MG63 (cell line): ENCODE data around the gene GAL3ST2. TPM values are rescaled to one million over a fixed set of nuclear protein-coding genes. Genes with fewer than 3 reads are reported as not detected.
"Not testable (repeated sequence)": the region's sequence is repeated elsewhere in the genome, so short reads cannot be mapped to it uniquely, and the experiment has no call there.

Experiments
- DNase-seq: peaks from one replicate; pipeline ENCODE4 v3.0.0-alpha.2; 2020
- H3K27me3 ChIP-seq: fragments of 250-450 bp; sonication (Bioruptor Pico); 2 replicates; pipeline ENCODE4 v1.5.1; 2020; ENCODE audit warnings: mild to moderate bottlenecking, moderate library complexity
- H3K36me3 ChIP-seq: fragments of 250-450 bp; sonication (Bioruptor Pico); 2 replicates; pipeline ENCODE4 v1.5.1; 2020; ENCODE audit warnings: mild to moderate bottlenecking, moderate library complexity
- H3K4me3 ChIP-seq: fragments of 250-450 bp; sonication (Bioruptor Pico); 2 replicates; pipeline ENCODE4 v1.5.1; 2020; ENCODE audit warnings: mild to moderate bottlenecking, moderate library complexity
- H3K9me3 ChIP-seq: fragments of 250-450 bp; sonication (Bioruptor Pico); 2 replicates; pipeline ENCODE4 v1.5.1; 2020; ENCODE audit warnings: mild to moderate bottlenecking, moderate library complexity
- total RNA-seq: library from RNA; depleted of rRNA; stranded (reverse); fragments of >200 nt; shearing (Covaris generic); gene quantifications from 2 replicates; pipeline ENCODE4 v1.2.3, GENCODE V29; 2014; ENCODE audit warnings: low replicate concordance

The GAL3ST2 gene
- total RNA-seq, 1 experiment from 2014 or later: 1.7 TPM

DNA sequence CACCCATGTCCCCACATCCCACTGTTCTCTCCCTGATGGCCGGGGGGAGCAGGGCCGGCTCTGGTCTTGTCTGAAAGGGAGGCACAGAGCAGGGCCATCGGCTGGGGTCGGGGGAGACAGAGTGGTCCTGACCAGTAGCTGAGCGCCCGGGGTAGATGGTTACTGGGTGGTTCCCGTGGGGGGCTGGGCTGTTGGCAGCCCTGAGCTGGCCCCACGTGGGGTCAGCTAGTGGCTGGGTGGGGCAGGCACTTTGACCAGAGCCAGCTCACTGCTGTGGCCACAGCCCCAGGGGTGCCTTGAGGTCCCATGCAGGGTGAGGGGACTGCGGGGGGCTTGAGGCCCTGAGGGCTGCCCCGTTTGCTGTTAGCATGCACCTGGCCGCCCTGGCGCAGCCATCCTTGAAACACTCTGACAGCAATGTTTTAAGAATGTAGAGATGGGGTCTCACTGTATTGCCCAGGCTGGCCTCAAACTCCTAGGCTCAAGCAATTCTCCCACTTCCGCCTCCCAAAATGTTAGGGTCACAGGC is 20.1 kb downstream of the GAL3ST2 start:
- Histone ChIP-seq H3K36me3 (no peaks in the 10 kb centered on the region), H3K27me3 (no peaks in the 10 kb centered on the region), H3K4me3 (no peak overlapping the region), H3K9me3 (no peaks in the 10 kb centered on the region)
- no peak for DNase-seq

DNA sequence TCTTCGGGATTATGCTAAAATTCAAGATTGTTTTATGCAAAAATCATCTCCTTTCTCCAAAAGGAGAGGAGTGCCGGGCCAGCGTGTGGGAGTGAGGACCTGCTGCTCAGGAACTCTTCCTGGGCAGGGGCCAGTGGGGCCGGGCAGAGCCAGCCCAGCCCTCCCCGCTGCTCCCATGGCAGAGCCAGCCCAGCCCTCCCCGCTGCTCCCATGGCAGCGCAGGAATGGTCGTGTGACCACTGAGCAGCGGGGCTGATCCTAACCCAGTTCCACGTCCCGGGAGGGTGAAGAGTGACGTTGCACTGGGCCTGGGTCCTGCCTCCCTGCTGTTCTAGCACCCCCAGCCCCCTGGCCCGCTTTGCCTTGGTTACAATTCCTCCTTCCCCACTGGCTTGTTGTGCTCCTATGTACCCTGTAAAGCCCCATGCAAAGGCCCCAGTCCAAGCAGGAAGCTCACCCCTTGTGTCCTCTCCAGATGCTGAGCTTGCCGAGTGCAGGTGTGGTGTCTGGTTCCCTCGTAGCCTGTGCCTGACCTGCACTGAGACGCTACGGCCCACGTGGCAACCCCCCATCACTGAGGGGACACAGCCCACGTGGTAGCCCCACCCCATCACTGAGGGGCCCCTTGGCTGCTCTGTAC is 20.9 kb downstream of the GAL3ST2 start:
- DNase-seq: no peak
- Histone ChIP-seq H3K9me3 (no peaks in the 10 kb centered on the region), H3K4me3 (no peak overlapping the region), H3K27me3 (no peaks in the 10 kb centered on the region), H3K36me3 (no peaks in the 10 kb centered on the region)

GRCh38 chr2:241798081-241798630 is 21.5 kb downstream of the GAL3ST2 start:
- no peak for DNase-seq
- Histone ChIP-seq H3K27me3 (no peaks in the 10 kb centered on the region), H3K4me3 (no peak overlapping the region), H3K36me3 (no peaks in the 10 kb centered on the region), H3K9me3 (no peaks in the 10 kb centered on the region)

DNA sequence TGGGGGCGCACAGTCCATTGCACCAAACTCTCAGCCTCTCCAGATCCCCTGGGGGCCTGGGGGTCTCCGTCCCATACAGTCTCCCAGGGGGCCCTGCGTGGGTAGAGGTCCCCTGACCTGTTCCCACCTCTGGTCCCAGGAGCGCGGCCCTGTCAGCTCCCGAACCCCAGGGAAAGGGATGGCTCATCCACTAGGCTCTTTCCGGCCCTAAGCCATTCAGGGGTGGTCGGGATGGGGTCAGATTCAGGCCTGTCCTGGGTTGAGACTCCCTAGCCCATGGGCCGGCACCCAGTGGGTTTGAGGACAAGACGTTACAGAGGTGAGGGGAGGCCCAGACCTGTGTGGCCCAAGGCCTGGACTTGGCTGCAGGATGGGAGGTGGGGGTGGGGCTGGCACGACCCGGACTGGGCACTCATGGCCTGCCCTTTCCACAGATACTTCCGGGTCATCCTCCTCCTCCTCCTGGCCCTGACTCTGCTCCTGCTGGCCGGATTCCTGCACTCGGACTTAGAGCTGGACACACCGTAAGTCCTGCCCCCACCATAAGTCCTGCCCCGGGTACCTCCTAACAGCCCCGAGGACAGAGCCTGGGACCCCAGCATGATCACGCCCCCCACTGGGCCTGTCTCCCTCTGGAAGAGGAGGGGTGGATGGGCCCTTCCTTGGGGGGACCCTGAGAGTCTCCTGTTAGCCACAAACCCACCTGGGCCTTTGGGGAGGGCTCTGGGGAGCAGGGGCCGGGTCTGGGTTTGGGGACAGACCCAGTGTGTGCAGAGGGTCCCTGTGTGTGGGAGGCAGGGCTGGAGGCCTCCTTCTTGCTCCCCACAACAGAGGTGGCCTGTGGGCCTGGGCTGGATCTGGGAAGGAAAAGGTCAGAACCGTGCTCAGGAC is 22.3 kb downstream of the GAL3ST2 start:
- no peak for DNase-seq
- Histone ChIP-seq H3K4me3 (no peak overlapping the region), H3K27me3 (no peaks in the 10 kb centered on the region), H3K36me3 (no peaks in the 10 kb centered on the region), H3K9me3 (no peaks in the 10 kb centered on the region)

- H3K9me3 ChIP-seq: no peaks in the 10 kb centered on the region
- H3K27me3 ChIP-seq: no peaks in the 10 kb centered on the region
- no peak overlapping the region for H3K4me3 ChIP-seq
- no peak for DNase-seq
- no peaks in the 10 kb centered on the region for H3K36me3 ChIP-seq
These were observed 23.0 kb downstream of the GAL3ST2 start for GRCh38 chr2:241799522-241800197.

GRCh38 chr2:241800198-241800903 is 23.7 kb downstream of the GAL3ST2 start:
- H3K4me3 ChIP-seq, DNase-seq, H3K27me3 ChIP-seq, H3K9me3 ChIP-seq, H3K36me3 ChIP-seq: not testable (repeated sequence)

GRCh38 chr2:241801611-241802420 is 25.2 kb downstream of the GAL3ST2 start:
- Histone ChIP-seq H3K9me3 (no peaks in the 10 kb centered on the region), H3K36me3 (no peaks in the 10 kb centered on the region), H3K4me3 (no peak overlapping the region), H3K27me3 (no peaks in the 10 kb centered on the region)
- DNase-seq: no peak

DNA sequence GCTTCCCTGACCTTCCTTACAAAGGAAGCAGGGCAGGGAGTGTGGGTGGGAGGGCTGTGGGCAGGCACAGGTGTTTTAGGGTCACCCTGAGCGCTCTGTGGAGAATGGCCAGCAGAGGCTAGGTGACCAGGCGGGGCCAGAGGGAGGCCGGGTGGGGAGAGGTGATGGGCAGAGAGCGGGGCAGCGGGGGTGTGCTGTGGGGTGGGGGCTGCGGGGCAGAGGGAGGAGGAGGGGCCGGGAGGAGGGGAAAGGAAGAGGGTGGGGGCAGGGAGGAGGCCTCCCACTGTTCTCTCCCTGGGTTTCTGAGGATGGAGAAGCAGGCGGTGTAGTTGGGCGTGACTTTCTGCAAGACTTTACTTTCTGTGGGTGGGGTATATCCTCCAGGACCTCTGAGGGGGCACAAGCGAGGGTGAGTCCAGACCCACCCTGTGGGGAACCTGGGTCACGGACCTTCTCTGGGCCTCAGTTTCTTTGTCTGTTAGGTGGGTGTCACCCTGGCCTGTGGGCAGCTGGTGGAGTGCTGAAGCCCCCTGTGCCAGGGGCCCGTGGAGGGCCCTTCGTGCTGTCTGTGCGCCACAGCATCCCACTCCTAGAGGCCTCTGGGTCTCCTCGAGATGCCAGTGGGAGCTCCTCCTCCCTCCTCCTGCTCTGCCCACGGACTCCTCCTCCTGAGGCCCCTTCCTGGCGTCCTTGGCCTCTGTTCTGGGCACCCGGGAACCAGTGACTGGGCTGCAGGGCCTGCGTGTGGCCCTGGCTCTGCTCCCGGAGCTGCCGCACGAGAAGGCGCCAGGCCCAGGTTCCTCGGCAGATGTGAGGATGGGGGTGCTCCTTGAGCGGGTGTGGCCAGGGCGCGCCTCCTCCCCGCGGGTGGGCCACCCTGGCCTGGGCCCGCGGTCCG is 26.0 kb downstream of the GAL3ST2 start:
- no peak overlapping the region for H3K4me3 ChIP-seq
- DNase-seq: no peak
- no peaks in the 10 kb centered on the region for H3K9me3 ChIP-seq
- no peaks in the 10 kb centered on the region for H3K36me3 ChIP-seq
- no peaks in the 10 kb centered on the region for H3K27me3 ChIP-seq

DNA sequence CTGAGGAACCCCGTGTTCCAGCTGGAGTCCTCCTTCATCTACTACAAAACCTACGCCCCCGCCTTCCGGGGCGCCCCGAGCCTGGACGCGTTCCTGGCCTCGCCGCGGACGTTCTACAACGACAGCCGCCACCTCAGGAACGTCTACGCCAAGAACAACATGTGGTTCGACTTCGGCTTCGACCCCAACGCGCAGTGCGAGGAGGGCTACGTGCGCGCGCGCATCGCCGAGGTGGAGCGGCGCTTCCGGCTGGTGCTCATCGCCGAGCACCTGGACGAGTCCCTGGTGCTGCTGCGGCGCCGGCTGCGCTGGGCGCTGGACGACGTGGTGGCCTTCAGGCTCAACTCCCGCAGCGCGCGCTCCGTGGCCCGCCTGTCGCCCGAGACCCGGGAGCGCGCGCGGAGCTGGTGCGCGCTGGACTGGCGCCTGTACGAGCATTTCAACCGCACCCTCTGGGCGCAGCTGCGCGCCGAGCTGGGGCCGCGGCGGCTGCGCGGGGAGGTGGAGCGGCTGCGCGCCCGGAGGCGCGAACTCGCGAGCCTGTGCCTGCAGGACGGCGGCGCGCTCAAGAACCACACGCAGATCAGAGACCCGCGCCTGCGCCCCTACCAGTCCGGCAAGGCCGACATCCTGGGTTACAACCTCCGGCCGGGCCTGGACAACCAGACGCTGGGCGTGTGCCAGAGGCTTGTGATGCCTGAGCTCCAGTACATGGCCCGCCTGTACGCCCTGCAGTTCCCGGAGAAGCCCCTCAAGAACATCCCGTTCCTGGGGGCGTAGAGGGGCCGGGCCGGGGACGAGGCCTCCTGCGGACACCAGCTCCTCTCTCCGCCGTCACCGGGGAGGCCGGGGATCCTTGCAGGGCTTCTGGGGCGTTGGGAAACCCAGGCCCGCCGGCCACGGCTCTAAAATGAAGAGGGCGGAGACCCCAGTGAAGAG is 27.0 kb downstream of the GAL3ST2 start:
- H3K4me3 ChIP-seq: no peak overlapping the region
- no peaks in the 10 kb centered on the region for H3K36me3 ChIP-seq
- H3K9me3 ChIP-seq: no peaks in the 10 kb centered on the region
- H3K27me3 ChIP-seq: no peaks in the 10 kb centered on the region
- no peak for DNase-seq

GRCh38 chr2:241804326-241805229 is 28.0 kb downstream of the GAL3ST2 start:
- Histone ChIP-seq H3K27me3 (no peaks in the 10 kb centered on the region), H3K36me3 (no peaks in the 10 kb centered on the region), H3K9me3 (no peaks in the 10 kb centered on the region), H3K4me3 (no peak overlapping the region)
- no peak for DNase-seq

DNA sequence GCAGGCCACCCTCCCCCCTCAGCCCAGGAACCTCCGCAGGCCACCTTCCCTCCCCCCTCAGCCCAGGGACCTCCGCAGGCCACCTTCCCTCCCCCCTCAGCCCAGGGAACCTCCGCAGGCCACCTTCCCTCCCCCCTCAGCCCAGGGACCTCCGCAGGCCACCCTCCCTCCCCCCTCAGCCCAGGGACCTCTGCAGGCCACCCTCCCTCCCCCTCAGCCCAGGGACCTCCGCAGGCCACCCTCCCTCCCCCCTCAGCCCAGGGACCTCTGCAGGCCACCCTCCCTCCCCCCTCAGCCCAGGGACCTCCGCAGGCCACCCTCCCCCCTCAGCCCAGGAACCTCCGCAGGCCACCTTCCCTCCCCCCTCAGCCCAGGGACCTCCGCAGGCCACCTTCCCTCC is 29.6 kb downstream of the GAL3ST2 start:
- not testable (repeated sequence) for DNase-seq, H3K27me3 ChIP-seq, H3K9me3 ChIP-seq, H3K36me3 ChIP-seq, H3K4me3 ChIP-seq

GRCh38 chr2:241808051-241808720 is 31.6 kb downstream of the GAL3ST2 start:
- H3K27me3 ChIP-seq: no peaks in the 10 kb centered on the region
- H3K36me3 ChIP-seq: no peaks in the 10 kb centered on the region
- no peaks in the 10 kb centered on the region for H3K9me3 ChIP-seq
- DNase-seq: no peak
- no peak overlapping the region for H3K4me3 ChIP-seq
